Glomerular visceral epithelial cell (primary cell): ENCODE data around the gene MEX3B.
A peak's percentile ranks its signal among the peaks of the same experiment; 100 is the strongest.
"Not testable (repeated sequence)": the region's sequence is repeated elsewhere in the genome, so short reads cannot be mapped to it uniquely, and the experiment has no call there.

Experiments used
- DNase-seq: peaks from one replicate; pipeline ENCODE4 v3.0.0-alpha.2; 2016; ENCODE audit errors: extremely low spot score

The MEX3B gene

DNA sequence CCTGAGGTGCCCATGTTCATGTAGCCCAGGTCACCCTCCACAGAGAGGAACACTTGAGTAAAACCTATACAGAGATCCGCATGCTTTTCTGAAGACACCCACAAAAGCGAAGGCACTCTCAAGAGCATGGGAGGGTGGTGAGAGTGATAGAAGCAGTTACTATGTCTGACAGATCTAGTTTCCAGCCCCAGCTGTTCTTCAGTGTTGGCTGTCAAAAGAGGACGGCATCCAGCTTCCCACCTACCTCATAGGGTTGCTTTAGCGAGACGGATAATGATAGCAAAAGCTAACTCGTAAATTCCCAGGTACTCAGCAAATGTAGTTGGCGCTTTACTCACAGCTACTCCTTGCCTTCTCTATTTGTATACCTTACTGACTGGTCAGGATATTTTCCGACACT, 3.0 kb upstream of the MEX3B start:
- DNase-seq, result no peak

DNA sequence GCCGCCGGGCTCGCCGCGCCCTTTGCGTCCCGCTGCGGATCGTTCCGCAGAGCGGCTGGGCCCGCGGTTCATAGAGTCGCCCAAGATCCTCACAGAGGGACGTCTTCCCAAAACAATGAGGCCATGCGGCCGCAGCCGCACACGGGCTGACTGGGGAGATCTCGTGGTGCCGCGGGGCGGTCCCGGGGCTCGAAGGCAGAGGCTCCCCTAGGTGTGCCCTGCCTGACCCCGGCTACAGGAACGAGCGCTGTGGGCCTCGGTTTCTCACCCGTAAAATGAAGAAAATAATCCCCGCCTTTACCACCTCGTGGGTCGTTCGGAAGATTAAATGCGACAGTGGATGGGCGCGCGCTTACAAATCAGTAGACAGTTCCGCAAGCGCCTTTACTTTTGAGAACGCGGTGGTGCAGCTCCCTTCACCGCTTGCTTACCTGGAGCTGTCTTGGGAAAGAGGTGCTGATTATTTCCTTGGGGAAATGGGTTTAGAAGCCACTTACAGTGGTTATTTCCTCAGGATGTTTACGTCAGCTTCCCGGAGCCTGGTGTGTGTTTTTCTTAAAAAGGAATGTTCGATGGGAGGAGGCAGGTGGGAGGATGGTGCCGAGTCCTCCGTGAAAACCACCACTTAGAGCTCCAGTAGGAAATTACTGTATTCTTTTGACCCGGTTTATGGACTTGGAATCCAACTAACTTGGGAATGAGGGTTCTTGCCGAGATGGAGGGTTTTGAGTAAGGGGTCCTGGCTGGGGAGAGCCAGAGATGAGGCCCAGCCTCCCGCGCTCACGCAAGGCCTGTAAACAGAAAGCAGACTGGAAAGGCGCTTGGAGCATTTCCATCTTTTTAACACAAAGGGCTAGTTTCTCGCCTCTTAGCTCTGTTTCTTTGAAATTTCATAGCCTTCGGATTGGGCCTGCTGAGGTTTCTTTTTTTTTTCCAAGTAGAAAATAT, 1.9 kb upstream of the MEX3B start:
- DNase-seq, result peak; percentile 5

DNA sequence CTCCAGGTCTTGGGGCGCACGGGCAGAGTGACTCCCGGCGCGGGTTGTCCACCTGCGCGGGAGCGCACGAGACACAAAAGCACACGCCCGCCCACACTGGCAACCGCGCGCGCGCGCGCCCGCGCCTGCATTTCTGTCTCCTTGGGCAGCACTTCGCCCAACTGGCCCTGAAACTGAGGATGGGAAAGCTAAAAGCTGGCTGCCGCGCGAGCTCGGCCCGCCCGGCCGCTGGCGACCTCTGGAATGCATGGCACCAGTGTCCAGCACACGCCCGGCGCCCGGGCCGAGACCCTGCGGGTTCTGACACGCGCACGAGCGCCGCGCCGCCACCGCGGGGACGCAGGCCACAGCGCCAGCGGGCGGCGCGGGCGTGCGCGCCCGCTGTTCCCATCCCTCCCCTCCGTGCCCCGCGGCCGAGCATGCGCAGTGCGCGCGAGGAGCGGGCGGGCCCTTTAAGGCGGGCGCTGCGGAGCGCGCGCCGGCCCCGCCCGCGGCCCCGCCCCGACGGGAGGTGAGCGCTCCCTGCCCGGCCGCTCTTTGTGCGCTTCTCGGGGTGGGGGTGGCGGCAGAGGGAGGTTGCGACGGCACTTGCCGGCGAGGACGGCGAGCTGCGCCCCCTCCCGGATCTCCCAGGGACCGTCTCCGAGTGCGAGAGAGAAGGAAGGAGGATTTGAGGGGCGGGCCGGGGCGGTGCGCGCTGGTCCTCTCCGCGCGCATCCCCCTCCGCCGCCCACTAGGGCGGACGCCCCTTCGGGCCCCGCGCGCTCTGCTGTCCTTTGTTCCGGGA, 1.0 kb upstream of the MEX3B start:
- DNase-seq, result peak; percentile 94

DNA sequence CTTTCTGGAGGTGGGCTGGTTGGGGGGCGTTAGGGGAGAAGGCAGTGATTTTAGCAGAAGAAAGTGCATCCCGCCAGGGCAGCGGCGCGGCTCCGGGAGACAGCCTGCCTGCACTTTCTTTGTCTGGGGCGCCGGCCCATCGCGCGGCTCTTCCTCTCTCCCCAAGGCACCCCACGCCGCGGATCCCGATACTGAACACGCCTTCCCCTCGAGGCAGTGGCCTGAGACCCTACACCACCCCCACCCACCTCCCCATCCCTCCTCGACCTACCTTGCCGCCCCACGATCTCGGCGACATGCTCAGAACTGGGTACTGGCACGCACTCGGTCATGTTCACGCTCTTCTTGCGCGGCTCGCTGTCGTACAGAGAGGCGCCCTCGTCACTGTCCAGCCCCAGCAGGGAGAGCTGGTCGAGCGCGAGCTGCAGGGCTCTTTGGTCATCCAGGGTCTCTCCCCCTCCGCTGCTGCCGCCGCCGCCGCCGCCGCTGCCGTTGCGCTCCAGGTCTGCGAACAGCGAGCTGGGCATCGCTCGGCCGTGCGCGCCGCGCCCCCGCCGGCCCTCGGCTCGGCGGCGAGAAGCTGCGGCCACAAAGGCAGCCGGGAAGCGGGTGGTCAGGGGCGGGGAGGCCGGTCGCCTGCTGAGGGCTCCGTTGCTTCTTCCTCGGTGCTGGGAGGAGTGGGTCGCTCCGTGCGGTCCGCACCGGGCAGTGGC, 483 bp downstream of the MEX3B start:
- DNase-seq, result peak; percentile 49

DNA sequence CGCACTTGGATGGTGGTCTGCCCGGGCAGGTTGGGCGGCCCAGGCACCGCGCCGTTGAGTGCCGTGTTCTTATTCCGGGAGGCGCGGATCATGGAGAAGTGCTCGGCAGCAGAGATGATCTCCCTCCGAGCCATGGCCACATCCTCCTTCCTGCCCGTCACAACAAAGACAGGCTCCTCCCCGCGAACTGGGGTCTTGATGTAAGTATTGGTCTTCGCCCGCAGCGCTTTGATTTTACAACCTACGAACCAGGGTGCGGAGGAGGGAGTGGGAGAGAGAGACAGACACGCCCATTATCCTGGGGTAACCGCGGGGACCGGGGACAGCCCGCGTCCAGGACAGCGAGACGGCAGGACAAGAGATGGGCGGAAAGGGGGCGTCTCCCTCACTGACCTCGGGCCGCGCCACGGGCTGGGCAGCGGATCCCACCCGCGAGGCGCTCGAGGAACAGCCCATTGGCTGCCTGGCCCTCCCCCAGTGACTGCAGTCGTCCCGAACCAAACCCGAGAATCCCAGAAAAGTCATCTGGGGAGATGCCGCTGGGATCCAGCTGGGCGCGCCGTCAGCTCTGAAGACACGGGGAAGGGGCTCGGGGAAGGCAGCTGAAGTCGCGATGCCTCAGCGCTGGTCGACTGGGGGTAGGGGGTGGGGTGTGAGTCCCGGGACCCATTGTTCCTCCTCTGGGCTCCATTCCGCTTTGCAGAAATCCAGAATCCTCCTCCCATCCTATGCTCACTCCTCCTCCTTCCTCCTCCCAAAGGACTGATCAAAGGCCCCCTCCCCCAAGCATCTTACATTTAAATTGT, 1.2 kb downstream of the MEX3B start:
- peak; percentile 56 for DNase-seq

DNA sequence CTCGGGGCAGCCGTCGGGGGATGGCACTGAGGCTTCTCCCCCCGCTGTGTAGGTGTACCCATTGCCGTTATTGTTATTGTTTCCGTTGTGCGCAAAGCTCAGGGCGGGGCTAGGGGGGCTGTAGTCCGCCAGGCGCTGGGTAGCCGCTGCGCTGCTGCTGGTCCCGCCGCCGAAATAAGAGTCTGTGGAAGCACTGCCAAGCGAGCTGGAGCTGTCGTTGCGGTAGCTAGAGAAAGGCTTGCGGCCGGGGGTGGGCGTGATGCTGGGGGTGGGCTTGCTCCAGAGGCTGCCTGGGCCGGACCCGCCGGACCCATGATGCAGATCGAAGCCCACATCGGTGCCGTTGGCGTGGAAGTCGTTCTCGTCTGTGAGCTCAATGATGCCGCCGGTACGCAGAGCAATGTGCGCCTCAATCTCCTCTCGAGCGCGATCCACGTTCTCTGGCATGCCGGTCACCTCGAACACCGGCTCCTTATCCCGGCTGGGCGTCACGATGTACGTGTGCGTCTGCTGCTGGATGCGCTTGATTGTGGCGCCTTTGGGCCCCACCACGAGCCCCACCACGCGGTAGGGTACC, 1.9 kb downstream of the MEX3B start:
- no peak for DNase-seq

DNA sequence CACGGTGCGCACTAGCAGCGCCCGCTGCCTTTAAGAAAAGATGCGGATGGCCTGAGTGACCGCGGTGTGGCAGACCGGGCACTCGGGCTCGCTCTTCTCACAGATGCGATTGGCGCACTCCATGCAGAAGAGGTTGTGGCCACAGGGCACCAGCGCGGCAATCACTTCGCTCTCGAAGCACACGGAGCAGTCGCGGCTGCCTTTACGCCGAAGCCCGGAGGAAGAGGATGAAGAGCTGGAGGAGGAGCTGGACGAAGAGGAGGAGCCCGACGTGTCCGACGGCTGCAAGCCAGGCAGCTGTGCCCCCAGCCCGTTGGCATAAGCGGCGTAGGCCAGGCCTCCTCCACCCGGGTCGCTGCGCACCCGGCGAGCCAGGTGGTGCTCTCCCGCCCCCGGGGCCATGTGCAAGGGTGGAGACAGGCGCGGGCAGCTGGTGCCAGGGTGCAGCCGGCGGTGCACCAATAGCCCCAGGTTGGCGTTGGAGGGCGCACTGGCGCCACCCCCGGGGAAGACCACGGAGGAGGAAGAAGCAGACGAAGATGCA, 2.6 kb downstream of the MEX3B start:
- no peak for DNase-seq

DNA sequence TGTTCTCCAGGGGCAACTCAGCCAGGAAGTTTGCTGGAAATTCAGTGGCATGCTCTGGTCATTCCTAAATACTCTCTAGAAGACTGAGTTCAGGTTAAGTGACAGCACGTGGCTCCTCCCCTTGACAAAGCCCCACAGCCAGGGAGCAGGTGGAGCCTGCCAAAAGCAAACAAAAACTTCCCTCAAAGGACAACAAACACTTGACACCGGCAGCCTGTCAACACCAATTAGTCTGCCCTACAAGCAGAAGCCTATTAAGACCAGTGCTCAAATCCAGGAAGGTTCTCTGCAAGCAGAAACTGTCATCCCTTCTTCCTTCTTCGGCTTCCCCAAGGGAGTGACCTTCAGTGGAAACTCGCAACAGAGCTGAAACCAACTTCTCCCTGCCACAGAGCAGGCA, 5.0 kb downstream of the MEX3B start:
- DNase-seq, result no peak

DNA sequence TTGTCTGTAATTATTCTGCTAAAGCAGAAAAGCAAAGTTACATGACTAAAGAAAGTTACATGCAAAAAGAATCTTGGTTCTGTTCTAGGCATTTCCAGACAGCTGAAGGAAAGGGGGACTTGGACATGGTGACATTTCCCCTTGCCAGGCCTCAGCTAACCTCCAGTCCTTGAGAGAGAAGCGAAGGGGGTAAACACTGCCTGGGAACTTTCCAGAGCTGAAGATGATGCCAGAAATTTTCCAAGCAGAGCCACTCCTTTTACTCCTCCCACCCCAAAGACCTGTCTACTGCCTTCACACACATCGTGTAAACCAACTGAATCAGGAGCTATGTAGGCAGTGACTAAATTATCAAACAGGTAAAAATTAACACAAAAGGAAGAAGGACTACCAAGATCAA, 5.4 kb downstream of the MEX3B start:
- no peak for DNase-seq

DNA sequence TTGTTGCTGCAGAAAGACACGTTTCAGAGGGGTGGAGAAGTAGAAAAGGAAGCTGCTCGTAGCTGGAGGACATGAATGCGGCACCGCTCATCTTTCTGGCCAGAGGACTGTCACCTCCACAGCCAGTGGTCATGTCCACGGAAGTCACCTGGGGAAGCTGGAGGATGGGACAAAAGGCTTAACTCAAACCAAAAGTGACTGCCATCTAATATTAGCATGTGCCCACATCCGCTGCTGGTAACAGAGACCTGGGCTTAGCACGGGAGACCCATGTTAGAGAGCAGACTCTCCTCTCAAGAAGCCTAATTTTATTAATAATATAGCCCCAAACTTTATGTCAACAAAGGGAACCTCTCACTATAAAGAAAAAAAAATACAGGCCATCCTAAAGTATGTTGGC, 5.9 kb downstream of the MEX3B start:
- DNase-seq, result no peak

DNA sequence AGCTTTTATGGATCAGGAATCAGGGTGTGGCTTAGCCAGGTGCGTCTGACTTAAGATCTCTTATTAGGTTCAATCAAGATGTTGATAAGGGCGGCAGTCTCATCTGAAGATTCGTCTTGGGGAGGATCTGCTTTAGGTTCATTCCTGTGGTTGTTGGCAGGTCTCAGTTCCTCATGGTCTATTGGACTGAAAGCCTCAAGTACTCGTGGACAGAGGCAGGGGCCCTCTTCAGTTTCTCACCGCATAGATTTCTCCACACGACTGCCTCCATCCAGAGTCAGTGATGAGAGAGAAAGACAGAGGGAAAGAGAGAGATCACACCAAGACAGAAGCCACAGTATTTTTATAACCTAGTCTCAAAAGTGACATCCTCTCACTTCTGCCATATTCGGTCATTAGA, 9.4 kb downstream of the MEX3B start:
- no peak for DNase-seq

DNA sequence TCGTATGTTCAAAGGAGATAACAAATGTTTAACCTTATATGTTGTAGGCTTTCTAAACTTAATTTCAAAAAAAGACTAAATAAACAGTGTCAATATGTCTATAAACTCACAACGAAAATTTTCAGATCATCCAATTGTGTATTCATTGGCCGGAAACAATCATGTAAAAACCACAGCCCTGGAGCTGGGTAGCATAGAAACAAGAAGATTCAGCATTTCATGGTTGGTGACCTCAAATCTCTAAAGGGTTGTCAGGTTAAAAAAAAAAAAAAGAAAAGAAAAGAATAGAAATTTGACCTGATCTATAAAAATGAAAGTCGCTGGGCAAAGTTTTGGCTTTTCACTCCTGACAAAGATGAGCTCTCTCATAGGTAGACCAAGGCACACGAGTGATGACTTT, 13.9 kb downstream of the MEX3B start:
- DNase-seq, result no peak

DNA sequence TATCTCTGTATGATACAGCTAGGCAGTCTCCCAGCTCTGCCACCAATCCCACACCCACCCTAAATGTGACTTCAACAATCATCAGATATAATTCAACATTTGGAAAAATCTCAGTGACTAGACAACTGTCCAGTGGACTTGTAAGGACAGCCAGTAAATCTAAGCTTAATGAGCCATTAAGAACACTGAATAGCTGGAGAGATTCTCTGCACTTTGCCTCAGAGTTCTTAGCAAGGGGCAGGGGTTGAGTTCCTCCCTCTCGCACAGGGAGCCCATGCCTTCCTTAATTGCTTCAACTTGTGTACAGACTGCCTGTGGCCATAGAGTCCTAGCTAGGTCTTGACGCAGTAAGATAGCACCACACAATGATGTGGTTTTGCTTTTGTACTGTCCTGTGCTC, 15.6 kb downstream of the MEX3B start:
- no peak for DNase-seq

DNA sequence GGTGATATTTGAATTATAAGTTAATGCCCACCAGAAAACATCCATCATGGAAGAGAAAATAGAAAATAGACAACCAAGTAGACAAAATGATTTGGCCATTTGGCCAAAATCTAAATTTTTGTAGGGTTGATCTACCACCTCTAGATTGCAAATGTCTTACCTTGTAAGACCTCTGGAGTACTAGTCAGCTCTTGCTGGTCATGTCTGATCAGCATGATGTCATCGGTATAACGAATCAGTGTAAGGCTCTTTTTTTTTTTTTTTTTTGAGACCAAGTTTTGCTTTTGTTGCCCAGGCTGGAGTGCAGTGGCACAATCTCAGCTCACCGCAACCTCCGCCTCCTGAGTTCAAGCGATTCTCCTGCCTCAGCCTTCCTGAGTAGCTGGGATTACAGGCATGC, 17.7 kb downstream of the MEX3B start:
- DNase-seq, result not testable (repeated sequence)

DNA sequence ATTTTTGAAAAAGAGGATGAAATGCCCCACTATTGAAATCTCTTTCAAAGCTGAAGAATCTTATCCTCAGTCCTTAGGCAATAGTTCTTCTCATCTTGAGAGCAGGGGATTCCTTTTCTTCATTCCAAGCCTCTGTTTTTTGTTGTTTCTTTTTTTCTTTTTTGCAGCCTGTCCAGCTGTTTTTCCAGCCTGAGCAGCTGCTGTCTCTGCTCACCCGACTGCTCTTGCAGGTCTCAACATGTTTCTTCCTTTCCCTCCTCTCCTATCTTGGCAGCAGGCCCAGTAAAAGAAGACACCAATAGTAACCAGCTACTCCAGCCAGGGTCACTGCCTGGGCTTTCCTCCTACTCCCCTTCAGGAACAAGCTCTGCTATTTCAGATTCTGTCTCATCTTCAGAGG, 23.8 kb downstream of the MEX3B start:
- peak; percentile 52 for DNase-seq

DNA sequence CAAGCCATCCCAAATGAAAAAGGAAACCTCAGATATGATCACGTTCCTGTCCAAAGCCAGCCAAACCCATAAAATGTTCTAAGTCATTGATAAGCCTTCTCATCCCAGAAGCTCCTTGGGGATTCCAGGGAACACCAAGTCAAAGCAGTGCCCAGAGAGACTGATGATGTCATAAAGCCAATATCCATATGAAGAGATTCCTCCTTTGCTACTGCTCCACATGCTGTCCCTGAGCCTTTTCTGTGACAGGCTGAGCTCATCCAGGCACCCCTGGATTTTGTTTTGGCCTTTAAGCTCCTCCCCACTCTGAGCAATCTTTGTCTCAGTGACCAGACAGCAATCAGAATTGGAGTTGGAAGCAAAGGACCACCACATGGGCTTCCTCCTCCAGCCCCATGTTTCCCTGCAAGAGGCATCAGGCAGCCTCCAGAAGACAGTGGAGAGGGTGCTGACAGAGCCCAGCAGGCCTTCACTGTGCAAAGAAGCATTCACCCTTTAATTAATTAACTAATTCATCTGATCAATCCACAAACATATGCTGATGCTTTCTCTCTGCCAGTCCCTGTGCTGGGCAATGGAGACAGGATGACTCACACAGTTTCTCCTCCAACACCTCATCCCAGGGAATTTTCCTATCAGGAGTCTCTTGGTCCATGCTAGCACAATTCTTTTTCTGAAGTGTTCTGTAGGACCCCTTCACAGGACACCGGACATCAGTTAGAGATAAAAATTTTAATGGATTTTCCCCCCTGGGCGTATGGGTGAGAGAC, 25.0 kb downstream of the MEX3B start:
- no peak for DNase-seq

DNA sequence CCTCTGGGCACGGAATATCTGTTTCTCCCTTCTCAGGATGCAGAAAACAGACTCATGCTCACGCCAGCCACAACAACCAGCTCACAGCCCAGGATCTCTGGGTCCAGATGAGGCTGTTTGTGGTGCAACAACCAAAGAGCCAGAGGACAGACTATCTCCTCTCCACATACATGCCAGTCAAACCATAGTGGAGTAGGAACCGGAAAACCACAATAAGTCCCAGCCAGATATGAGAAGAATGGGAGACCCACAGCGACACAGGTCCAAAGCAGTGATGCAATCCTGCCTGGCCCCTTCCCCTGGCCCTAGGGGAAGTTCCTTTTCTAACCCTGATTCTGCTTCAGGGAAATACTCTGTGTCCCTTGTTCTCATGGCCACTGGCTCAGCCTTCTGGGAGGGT, 27.6 kb downstream of the MEX3B start:
- no peak for DNase-seq

DNA sequence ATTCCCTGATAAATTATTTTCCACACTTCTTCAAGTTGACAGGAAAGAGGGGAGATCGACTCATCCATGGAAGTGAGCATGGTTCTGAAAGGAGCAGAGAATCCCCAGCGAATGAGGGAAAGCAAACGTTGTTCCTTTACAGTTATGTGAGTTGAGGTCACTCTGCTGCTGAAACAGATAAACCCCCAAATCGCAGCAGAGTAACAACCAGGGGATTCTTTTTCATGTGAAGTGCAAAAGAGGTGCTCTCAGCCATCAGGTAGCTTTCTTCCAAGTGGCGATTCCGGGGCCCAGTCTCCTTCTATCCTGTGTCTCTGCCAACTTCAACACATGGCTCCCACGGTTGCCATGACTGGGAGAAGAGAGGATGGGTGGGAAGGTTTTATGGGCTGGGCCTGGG, 28.2 kb downstream of the MEX3B start:
- DNase-seq, result no peak

DNA sequence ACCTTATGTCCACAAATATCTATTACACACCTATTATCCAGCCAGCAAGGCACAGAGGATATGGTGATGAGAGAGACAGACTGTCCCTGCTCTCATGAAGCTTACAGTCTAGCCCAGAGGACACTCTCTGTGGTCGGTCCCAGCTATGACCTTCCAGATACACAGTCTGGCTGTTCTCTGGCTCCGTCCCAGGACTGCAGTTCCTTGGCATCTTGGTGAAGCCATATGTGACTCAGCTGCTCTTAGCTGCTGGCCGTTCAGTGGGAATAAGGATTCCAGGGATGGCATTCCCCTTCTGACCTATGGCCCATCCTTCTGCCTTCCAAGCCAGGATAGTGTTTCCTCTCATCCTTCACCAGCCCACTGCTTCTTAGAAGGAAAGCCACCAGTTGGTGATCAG, 30.8 kb downstream of the MEX3B start:
- DNase-seq, result no peak

DNA sequence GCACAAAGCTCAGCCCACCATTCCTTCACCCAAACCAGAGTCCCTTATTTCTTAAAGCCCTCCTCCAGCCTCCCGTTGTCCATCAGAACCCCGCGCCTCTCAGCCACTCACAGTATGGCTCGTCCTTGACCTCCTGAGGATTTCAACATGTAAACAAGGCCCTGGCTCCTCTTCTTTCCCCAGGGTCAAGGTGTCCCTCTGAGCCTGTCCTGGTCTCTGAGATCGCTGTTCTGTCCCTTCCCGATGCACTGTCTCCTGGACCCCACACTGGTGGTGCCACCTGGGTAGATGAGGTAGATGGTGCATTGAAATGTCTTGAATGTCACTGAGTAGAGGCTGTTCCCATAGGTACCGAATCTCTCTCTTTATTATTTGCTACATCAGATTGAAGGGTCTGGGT, 32.9 kb downstream of the MEX3B start:
- no peak for DNase-seq
